HG03442 (cell line): ENCODE data around the gene PDZD8.
"Not testable (repeated sequence)": the region's sequence is repeated elsewhere in the genome, so short reads cannot be mapped to it uniquely, and the experiment has no call there.

Source experiments
- ATAC-seq: cut with Tn5 transposase; IDR thresholded peaks from one replicate; pipeline ENCODE4 v1.9.1; 2021; ENCODE audit warnings: mild to moderate bottlenecking, moderate library complexity; ENCODE audit not compliant: unreplicated experiment

PDZD8 gene

DNA sequence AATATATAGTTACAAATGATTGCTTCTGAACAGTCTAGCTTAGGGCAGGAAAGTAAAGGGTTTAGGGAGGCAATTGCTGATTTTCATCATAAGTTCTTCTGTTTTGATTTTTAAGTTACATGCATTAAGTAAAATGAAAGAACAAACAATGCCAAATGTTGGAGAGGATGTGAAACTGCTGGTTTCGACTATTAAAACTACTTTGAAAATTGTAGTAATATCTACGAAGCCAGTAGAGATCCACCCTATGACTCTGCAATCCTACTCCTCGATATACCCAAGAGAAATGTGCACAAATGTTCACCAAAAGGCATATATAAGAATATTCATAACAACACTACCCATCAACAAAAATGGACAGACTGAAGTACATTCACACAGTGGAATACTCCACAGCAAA lies 24.3 kb downstream of the PDZD8 start:
- peak; percentile 79 for ATAC-seq

DNA sequence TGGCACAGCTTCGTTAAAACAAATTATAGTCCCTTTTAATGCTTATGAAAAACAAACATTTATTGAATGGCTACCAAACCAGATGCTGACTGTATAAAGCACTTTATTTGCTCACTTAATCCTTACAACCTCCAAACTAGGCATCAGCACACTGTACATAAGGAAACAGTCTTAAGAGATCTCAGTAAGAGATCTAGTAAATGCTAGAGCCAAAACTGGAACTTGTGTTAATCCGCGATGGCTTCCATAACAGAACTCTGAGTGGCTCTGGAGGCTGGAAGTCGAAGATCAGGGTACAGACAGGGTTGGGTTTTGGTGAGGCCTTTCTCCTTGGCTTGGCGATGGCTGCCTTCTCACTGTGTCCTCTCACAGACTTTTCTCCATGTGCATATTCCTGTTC lies 27.0 kb downstream of the PDZD8 start:
- ATAC-seq = no peak

DNA sequence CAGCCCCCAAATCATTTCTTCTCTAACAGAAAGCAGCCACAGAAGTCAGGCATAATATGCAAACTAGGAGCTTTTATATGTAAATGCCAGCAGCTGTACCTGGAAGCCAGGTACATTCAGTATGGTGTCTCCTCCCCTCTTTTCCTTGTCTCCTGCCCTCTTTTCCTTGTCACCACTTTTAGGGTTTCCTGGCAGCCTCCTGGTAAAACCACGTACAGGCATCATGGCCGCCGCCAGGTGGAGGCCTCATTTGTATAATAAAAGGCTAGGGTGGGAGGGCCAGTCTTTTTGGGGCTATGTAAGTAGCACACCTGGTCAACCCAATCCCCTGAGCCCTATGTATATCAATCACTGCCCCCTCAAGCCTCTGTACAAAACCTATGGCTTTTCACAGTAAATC lies 28.7 kb downstream of the PDZD8 start:
- no peak for ATAC-seq

DNA sequence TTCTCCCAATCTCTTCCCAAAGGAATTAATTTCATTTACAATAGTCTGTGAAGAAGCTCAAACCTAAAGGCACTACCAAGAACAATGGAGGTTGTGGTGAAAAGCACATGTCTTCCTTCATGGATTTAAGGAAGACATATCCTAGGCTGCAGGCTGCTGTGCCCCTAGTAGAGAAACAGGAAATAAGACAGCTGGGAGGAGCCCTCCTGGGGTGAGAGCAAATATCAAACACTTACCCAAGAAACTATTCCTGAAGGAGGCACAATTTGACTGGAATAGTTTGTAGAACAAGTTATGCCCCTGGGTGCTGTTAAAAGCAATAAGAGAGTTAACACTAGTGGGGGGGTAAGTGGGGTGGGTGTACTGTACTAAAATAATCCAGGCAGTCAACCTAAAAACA lies 30.1 kb downstream of the PDZD8 start:
- ATAC-seq = no peak

DNA sequence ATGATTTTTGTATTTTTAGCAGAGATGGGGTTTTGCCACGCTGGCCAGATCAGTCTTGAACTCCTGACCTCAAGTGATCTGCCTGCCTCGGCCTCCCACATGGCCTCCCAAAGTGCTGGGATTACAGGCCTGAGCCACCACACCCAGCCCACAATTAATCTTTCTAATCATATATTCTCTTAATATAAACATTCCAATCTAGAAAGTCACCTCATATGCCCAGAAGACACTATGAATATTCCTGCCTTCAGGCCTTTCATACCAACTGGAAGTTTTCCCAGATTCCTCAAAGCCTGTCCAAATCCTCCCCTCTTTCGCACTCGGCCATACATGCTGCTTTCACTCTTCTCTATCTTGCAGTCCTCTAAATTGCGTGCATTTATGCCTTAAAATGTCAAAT lies 32.6 kb downstream of the PDZD8 start:
- ATAC-seq = peak; percentile 7

DNA sequence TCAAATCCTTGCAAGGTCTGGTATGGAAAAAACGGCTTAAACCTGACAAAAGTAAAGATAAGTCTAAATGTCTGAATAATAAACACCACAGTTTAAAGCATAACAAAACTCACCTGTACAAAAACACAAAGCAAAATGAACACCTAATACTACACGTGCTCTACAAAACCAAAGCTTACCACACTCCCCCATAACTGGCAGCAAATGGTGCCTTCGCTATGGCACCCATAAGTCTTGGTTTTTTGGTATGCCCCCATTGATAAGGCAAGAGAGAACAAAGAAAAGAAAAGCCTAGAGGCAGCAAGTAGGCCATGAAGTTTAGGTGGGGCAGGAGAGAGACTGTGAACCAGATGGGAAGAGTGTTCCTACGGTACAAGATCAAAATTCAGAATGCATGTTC lies 34.2 kb downstream of the PDZD8 start:
- no peak for ATAC-seq

DNA sequence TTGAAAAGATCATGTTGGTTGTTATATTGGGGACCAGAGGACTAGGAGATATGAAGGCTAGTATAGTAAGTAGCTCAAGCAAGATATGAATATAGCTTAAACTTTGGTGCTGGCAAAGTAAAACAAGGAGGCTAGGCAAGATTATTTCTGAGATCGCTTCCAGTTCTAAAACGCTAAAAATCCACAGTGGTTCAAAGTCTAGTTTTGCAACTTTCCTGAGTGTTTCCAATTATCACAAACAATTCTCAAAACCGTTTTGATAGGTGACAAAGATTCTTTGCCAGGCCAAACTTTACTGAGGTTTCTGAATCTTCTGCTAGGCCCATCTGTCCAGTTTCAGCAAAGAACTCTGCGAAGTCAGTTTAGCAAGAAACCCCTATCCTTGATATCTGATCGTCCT lies 35.3 kb downstream of the PDZD8 start:
- ATAC-seq = no peak

DNA sequence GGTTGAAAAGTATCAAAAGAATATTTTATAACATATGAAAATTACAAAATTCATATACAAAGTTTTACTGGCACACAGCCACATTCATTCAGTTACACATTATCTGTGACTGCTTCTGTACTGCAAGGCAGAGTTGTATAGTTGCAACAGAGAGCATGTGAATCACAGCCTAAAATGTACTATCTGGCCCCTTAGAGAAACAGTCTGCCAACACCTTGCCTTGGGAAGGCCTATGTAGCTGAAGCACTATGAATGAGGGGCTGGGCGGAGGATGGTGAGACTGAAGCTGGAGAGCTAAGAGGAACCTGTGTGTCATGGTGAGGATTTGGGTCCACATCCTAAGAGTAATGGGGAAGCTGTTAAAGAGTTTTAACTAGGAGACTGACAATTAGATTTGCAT lies 35.7 kb downstream of the PDZD8 start:
- ATAC-seq = no peak

DNA sequence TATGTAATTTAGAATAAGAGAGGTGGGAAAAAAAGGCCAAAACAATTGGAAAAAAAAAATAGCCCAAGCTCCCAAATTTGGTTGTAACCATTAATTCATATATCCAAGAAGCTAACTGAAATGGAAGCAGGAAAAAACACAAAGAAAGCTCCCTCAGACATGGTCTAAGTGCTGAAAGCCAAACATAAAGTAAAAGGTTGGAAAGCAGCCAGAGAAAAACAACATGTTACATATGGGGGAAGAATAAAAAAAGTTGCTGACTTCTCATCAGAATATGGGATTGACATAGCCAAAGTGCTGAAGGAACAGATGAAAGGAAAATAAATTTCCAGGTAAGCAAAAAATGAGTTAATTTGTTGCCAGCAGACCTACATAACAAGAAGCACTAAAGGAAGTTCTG lies 40.3 kb downstream of the PDZD8 start:
- no peak for ATAC-seq

DNA sequence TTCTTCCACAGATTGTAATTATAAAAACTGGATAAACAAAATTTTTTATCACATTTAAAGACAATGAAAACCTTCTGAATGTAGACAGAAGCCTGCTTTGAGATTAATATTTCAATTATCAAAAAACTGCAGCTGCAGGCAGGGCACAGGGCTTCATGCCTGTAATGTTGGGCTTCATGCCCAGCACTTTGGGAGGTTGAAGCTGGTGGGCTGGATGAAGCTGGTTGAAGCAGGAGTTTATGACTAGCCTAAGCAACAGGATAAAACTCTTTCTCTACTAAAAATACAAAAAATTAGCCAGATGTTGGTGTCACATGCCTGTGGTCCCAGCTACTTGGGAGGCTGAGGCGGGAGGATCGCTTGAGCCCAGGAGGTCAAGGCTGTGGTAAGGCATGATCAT lies 41.2 kb downstream of the PDZD8 start:
- ATAC-seq = no peak

DNA sequence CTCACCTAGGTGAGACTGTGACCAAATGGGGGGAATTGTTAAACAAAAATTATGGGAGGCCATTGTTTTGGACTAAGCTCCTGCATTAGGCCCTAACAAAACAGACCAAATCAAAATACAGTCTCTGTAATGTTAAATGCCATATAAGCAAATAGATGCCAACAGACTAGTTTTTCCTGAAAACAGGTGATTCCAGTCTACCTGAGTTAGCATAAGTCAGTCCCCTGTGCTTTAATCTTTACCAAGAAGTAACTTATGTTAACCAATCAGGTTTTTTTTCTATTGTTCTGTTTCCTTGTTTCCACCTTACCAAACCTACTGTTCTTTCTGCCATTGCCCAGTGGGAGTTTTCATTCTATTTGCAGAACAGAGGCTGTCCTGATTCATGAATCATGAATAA lies 48.0 kb downstream of the PDZD8 start:
- ATAC-seq = no peak

DNA sequence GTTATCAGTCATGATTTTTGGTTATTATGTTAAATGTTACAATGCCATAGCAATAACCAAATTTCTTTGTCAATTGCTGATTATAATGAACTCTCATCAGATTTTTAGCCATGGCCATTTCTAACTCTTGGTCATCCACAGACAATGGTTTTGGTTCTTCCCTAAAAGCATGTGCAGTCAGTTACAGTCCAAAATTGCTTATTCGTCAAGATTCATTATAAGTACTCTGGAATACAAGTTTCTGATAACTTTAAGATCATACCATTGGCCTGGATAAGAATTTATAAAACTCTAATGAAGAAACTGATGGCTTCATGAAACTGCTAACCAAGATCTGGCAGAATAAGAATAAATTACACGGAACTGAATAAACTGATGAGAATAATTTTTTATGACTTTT lies 50.9 kb downstream of the PDZD8 start:
- ATAC-seq = no peak

DNA sequence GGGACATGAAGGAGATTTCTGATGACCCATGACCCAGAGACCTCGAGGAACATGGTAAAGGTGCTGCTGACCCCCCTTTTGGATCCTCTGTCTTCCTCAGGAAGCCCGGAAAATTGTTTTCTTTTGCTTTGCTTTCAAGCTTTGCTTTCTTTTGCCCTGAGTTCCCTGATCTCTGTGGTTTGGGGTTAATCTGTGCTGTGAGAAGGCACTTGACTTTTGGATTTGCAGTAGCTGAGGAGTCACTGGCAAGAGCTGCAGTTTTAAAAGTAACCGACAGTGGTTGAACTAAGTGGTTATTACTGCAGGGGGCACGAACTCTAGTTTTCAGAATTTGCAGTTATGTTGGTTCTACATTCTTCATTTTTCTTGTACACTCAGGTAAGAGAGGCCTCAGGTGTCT lies 53.0 kb downstream of the PDZD8 start:
- no peak for ATAC-seq

DNA sequence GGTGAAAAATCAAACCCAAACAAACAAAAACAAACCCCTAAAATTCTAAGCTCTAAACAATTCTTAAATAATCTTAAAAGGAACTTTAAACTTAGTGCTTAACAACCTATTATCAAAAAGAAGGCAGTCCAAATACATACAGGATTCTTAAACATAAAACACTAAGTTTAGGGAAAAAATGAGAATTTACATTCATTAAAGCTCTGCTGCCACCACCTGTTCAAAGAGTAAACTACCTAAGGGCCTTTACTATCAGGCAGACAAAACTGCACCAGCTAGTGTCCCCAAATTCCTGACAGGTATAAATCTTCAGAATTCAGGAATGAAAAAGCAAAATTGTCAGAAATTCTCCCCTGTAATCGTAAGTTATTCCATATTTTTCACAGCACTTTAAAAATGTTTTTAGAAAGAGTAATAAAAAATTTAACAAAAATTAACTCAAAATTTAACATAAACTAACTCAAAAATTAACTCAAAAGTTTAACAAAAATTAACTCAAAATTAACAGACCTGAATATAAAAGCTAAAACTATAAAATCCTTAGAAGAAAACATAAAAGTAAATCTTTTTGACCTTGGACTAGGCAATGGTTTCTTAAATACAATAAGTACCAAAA lies 55.1 kb downstream of the PDZD8 start:
- no peak for ATAC-seq

DNA sequence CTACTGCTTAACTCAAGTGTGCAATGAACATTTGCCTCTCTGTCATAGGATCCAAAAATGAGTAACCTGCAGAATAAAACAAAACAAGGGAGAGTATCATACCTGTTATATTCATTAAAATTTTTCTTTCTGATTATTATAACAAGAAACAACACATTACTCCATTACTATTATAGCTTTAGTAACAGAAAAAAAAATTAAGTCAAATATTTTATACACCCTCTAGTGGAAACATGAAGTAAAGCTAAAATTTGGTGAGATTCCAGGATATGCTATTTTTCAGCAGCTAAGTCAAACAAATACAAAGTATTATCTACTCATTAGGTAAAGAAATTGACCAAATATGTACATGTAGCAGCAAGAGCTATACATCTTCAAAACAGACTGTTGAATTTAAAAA lies 56.3 kb downstream of the PDZD8 start:
- ATAC-seq = no peak

DNA sequence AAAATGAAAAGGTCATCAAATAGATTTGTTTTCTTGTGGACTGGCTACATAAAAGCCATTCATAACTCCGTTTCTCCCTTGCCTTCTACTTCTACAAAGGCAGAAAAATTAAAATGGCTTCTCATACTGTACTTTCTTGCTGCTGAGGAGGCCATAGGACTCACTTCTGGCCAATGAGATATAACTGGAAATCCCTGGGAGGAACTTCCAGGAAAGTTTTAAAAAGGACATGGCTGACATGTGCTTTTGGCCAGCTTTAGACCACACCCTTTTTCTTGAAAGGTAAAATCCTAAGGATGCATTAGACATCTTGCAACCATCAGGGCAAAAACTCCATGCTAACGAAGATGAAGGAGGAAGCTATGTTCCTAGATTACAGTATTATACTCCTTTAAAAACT lies 58.5 kb downstream of the PDZD8 start:
- ATAC-seq = no peak

DNA sequence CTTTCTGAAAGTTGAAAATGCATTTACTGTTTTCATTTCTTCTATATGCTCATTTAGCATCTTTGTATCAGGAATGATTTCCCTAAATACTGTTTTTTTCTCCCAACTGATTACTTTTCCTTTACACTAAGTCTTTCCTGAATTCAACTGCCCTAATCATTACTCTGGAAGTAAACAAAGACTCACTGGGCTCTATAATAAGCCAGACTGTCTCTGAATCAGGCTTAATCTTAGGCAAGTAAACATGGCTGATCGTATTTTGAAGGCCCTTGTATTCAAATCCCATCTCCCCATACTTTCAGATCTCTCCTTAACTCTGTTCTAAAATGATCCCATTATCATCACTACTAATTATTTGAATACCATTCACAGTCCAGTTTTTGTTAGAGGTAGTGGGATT lies 61.6 kb downstream of the PDZD8 start:
- ATAC-seq = no peak

DNA sequence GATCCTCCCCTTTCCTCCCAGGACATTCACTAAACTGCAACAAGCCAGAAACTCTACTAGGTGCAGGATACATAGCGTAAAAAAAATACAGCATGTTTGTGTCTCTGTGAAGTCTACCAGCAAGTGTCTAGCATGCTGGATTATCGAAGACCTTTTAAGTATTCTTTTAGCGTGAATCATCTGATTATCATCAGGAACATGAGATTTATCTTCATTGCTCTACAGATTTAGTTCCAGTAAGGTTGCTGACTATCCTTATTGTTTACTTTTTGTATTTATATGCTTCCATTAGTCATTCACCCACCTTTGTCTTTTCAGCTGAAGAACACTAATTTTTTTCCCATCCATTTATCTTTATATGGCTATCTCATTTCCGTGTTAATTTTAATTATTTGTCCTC lies 62.8 kb downstream of the PDZD8 start:
- no peak for ATAC-seq

DNA sequence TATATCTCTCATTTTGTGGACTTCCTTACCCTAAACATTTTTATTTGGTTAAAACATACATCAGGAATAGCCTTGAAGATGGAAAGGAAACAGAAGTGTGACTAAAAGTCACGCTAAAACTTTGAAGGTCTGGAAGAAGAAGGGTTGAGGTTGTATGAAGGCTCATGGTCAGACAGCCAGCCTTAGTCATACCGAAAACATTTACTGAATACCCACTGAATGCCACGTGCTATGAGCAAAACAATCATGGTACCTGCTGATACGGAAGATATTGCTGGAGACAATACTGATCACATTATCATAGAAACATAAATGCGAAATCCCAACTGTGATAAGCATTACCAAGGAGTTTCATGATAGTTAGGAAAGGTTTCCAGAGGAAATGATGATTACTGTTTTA lies 64.0 kb downstream of the PDZD8 start:
- no peak for ATAC-seq

DNA sequence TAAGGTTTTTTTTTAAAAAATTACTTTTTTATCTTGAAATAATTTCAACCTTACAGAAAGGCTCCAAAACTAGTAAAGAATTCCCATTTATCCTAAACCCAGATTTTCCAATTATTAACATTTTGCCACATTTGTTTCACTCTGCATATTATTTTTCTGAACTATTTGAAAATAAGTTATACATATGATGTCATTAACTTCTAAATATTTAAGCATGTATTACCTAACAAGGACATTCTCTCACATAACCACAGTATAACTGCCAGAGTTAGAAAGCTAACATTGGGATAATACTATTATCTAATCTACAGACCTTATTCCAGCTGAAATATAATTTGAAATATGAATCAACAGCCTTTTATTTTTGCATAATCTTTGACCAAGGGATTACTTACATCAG lies 68.6 kb downstream of the PDZD8 start:
- ATAC-seq = no peak

DNA sequence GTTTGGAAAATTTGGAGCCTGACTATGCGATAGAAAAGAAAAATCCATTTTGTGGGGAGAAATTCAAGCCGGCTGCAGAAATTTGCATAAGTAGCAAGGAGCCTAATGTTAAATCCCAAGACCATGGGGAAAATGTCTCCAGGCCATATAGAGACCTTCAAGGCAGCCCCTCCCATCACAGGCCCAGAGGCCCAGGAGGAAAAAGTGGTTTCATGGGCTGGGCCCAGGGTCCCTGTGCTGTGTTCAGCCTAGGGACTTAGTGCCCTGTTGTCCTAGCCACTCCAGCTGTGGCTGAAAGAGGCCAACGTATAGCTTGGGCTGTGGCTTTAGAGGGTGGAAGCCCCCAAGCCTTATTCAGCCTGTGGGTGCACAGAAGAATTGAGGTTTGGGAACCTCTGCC lies 71.8 kb downstream of the PDZD8 start:
- not testable (repeated sequence) for ATAC-seq

DNA sequence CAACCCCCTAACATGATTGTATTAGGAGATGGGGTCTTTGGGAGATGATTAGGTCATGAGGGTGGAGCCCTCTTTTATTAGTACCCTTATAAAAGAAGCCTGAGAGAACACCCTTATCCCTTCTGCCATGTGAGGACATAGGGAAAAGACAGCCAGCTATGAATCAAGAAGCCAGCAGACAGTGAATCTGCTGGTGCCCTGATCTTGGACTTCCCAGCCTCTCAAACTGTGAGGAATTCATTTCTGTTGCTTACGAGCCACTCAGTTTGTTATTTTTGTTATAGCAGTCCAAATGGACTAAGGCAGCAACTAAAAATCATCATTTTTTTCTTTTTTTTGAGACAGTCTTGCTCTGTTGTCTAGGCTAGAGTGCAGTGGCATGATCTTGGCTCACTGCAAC lies 74.6 kb downstream of the PDZD8 start:
- no peak for ATAC-seq

DNA sequence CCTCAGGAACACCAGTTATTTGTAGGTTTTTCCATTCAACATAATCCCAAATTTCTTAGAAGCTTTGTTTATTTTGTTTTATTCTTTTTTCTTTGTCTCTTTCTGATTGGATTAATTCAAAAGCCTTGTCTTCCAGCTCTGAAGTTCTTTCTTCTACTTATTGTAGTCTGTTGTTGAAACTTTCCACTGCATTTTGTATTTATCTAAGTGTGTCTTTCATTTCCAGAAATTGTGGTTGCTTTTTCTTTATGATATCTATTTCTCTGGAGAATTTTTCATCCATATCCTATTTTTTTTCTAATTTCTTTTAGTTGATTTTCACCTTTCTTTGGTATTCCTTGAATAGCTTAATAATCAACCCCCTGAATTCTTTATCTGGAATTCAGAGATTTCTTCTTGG lies 75.8 kb downstream of the PDZD8 start:
- ATAC-seq = no peak

DNA sequence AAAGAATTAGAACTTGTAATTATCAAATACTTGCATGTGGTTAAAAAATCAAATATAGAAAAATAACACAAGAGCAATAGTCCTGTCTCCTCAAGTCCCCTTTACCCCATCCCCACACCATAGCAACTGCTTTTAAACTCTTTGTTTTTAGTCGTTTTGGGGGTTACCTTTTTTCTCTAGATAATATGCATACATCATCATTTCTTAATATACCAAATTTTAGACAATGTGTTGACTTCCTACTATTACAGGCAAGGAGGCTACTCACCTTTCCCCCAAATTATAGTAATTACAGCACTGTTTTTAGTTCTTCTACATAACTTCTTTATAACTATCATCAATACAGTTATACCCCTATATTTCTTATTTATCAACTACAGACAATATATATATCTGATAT lies 77.0 kb downstream of the PDZD8 start:
- no peak for ATAC-seq
